Panc1 (cell line): ENCODE results near the gene ATP5MC2. TPM values are rescaled to one million over a fixed set of nuclear protein-coding genes. Genes with fewer than 3 reads are reported as not detected.
A peak's percentile ranks its signal among the peaks of the same experiment; 100 is the strongest.

ENCODE experiments used
- ATAC-seq: fragments of 200-7000 bp; cut with Tn5 transposase; 2 replicates; pipeline ENCODE4 v1.9.1; 2020; ENCODE audit warnings: mild to moderate bottlenecking, moderate library complexity
- BruUV-seq: library from RNA; stranded (reverse); fragments of 400-500 nt; replicated peaks from 2 replicates; lab custom pipeline; 2021; lab: Mats Ljungman, UMichigan
- CTCF ChIA-PET: fragments of 300-600 bp; sonication (Branson Sonifier 250); formaldehyde crosslinking; loops from one replicate; lab custom pipeline; 2022; ENCODE audit warnings: antibody characterized with exemption; lab: Charles Lee
- POLR2A ChIA-PET: fragments of 300-600 bp; sonication (Branson Sonifier 250); formaldehyde crosslinking; loops from one replicate; lab custom pipeline; 2022; ENCODE audit warnings: antibody characterized with exemption; lab: Charles Lee
- DNase-seq: peaks from one replicate; pipeline ENCODE4 v3.0.0-alpha.2; 2010; ENCODE audit warnings: low read depth, low spot score
- H3K27ac ChIP-seq: 2 replicates; pipeline ENCODE4 v1.5.1; 2011; ENCODE audit warnings: mild to moderate bottlenecking, low read length, inconsistent platforms
- H3K27me3 ChIP-seq: fragments of 200-500 bp; sonication (Bioruptor generic); 2 replicates; pipeline ENCODE4 v1.6.0; 2014; ENCODE audit warnings: low read length, inconsistent platforms; ENCODE audit not compliant: control insufficient read depth, insufficient read depth
- H3K36me3 ChIP-seq: fragments of 200-500 bp; sonication (Bioruptor generic); 2 replicates; pipeline ENCODE4 v1.5.1; 2014; ENCODE audit warnings: inconsistent platforms, mild to moderate bottlenecking, low read length, moderate library complexity; ENCODE audit not compliant: control insufficient read depth, insufficient read depth
- H3K4me1 ChIP-seq: 2 replicates; pipeline ENCODE4 v1.5.1; 2011; ENCODE audit warnings: inconsistent platforms, mild to moderate bottlenecking, low read length, moderate library complexity; ENCODE audit not compliant: control insufficient read depth, insufficient read depth
- H3K4me3 ChIP-seq, 2 experiments: 2 replicates each; pipeline ENCODE4 v1.5.1; 2011 to 2012; ENCODE audit warnings: low read depth in 2 of 2, low read length in 2 of 2, mild to moderate bottlenecking in 2 of 2, inconsistent platforms in 1 of 2, moderate library complexity in 1 of 2
- H3K9me3 ChIP-seq: fragments of 200-500 bp; sonication (Bioruptor generic); 2 replicates; pipeline ENCODE4 v1.5.1; 2014; ENCODE audit warnings: low read depth, mild to moderate bottlenecking, inconsistent platforms, low read length, moderate library complexity; ENCODE audit not compliant: control insufficient read depth, insufficient read depth
- POLR2AphosphoS5 ChIP-seq: IDR thresholded peaks from 2 replicates; pipeline ENCODE4 v1.6.1; 2012; ENCODE audit warnings: mild to moderate bottlenecking, low read depth, low read length, moderate library complexity
- SIN3A ChIP-seq: IDR thresholded peaks from 2 replicates; pipeline ENCODE4 v1.6.1; 2012; ENCODE audit warnings: low read depth, mild to moderate bottlenecking, low read length, moderate library complexity, borderline replicate concordance; ENCODE audit not compliant: insufficient read depth
- TCF7L2 ChIP-seq: IDR thresholded peaks from 2 replicates; pipeline ENCODE4 v1.6.1; 2011; ENCODE audit warnings: mild to moderate bottlenecking, low read depth, low read length, inconsistent platforms
- in situ Hi-C: cut with HindIII; loops from 2 replicates; pipeline ENCODE4 v1.10.0; 2016; ENCODE audit warnings: low sequenced_read_pairs, low pct_unique_long_range_greater_than_20kb
- intact Hi-C: fragments of 100-400 bp; cut with micrococcal nuclease; formaldehyde crosslinking; loops from one replicate; pipeline ENCODE4 v1.10.0; 2022; ENCODE audit not compliant: unreplicated experiment
- total RNA-seq: library from RNA; stranded (reverse); gene quantifications from one replicate; pipeline ENCODE4 v1.2.1, GENCODE V29; 2021; ENCODE audit not compliant: unreplicated experiment
- TF ChIP-seq, protein P1 (sequence below), 2 experiments: IDR thresholded peaks; 2 replicates each; pipeline ENCODE4 v1.6.1; 2011 to 2012; ENCODE audit warnings: low read depth in 2 of 2, control low read depth in 1 of 2, low read length in 1 of 2, mild to moderate bottlenecking in 1 of 2, moderate library complexity in 1 of 2; ENCODE audit not compliant: insufficient read depth in 1 of 2
- TF ChIP-seq, protein P2 (sequence below): fragments of 450-650 bp; IDR thresholded peaks from 2 replicates; pipeline ENCODE4 v1.5.1; 2017; ENCODE audit warnings: mild to moderate bottlenecking

ATP5MC2 gene
- total RNA-seq, 1 experiment from 2014 or later, result 290 TPM

DNA sequence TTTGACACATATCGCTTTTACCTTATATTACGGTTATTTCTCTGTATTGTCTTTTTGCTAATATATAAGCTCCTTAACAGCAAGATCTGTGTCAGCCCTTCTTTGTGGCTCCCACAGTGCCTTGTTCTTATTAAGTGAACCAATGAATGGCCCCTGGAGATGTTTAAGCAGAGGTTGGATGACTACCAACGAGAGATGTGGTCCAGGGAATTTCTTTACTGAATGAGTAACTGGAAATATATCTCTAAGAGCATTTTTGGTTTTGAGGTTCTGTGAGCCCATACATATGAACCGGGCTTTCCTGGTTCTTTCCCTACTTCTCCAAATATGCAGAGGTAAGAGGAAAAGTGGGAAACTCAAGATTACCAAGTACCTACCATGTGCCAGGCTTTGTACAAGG, 27.9 kb upstream of the ATP5MC2 start:
- in situ Hi-C loops (no loop called here), intact Hi-C loops (loop anchor here (5.0 kb wide), 1 partner anchor 514 kb away; no protein-coding TSS in a partner anchor)
- Histone ChIP-seq H3K36me3 (no peaks in the 10 kb centered on the region), H3K4me3 (no peak overlapping the region), H3K9me3 (no peaks in the 10 kb centered on the region), H3K27me3 (peaks cover 10% of the 10 kb centered on the region; the same call in 1 of the 2 replicates), H3K4me1 (no peaks in the 10 kb centered on the region), H3K27ac (no peak overlapping the region)
- DNase-seq (no peak), ATAC-seq (no peak)
- TF ChIP-seq, protein P1, sequence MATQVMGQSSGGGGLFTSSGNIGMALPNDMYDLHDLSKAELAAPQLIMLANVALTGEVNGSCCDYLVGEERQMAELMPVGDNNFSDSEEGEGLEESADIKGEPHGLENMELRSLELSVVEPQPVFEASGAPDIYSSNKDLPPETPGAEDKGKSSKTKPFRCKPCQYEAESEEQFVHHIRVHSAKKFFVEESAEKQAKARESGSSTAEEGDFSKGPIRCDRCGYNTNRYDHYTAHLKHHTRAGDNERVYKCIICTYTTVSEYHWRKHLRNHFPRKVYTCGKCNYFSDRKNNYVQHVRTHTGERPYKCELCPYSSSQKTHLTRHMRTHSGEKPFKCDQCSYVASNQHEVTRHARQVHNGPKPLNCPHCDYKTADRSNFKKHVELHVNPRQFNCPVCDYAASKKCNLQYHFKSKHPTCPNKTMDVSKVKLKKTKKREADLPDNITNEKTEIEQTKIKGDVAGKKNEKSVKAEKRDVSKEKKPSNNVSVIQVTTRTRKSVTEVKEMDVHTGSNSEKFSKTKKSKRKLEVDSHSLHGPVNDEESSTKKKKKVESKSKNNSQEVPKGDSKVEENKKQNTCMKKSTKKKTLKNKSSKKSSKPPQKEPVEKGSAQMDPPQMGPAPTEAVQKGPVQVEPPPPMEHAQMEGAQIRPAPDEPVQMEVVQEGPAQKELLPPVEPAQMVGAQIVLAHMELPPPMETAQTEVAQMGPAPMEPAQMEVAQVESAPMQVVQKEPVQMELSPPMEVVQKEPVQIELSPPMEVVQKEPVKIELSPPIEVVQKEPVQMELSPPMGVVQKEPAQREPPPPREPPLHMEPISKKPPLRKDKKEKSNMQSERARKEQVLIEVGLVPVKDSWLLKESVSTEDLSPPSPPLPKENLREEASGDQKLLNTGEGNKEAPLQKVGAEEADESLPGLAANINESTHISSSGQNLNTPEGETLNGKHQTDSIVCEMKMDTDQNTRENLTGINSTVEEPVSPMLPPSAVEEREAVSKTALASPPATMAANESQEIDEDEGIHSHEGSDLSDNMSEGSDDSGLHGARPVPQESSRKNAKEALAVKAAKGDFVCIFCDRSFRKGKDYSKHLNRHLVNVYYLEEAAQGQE (IDR thresholded peaks at IDR 0.05; ENCODE audit: insufficient read depth in 1 of 2, low read depth in 2 of 2, low read length in 1 of 2), result no peak
- TF ChIP-seq SIN3A, result no peak
- no peak for TF ChIP-seq TCF7L2
- no TSS peak for BruUV-seq
- ChIA-PET POLR2A (no interaction called here), CTCF (interaction anchor here (0.9 kb wide), 1 partner anchor 42 kb away, joined by 6 read pairs; no protein-coding TSS in a partner anchor)

- Histone ChIP-seq H3K9me3 (no peaks in the 10 kb centered on the region), H3K4me1 (no peaks in the 10 kb centered on the region), H3K27ac (no peak overlapping the region; the same call in 1 of the 2 replicates), H3K27me3 (peaks cover 10% of the 10 kb centered on the region), H3K36me3 (no peaks in the 10 kb centered on the region), H3K4me3 (no peak overlapping the region)
- TF ChIP-seq, protein P2, sequence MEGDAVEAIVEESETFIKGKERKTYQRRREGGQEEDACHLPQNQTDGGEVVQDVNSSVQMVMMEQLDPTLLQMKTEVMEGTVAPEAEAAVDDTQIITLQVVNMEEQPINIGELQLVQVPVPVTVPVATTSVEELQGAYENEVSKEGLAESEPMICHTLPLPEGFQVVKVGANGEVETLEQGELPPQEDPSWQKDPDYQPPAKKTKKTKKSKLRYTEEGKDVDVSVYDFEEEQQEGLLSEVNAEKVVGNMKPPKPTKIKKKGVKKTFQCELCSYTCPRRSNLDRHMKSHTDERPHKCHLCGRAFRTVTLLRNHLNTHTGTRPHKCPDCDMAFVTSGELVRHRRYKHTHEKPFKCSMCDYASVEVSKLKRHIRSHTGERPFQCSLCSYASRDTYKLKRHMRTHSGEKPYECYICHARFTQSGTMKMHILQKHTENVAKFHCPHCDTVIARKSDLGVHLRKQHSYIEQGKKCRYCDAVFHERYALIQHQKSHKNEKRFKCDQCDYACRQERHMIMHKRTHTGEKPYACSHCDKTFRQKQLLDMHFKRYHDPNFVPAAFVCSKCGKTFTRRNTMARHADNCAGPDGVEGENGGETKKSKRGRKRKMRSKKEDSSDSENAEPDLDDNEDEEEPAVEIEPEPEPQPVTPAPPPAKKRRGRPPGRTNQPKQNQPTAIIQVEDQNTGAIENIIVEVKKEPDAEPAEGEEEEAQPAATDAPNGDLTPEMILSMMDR, result peak; percentile 97
- no peak for TF ChIP-seq POLR2AphosphoS5
- no peak for TF ChIP-seq SIN3A
- in situ Hi-C loops, result no loop called here
- BruUV-seq, result no TSS peak
- ChIA-PET POLR2A (interaction anchor here (1.2 kb wide), 1 partner anchor 41 kb away, joined by 3 read pairs; no protein-coding TSS in a partner anchor), CTCF (interaction anchor here (0.6 to 1.6 kb wide), 4 partner anchors 43 to 490 kb away, joined by 3 to 45 read pairs (median 4); no protein-coding TSS in a partner anchor)
- peak; percentile 99 for ATAC-seq
- intact Hi-C loops, result loop anchor here (1.0 to 5.0 kb wide), 2 partner anchors 42 to 516 kb away; no protein-coding TSS in a partner anchor
- peak; percentile 61 for DNase-seq
Observed at GRCh38 chr12:53701518-53702264, 25.8 kb upstream of the ATP5MC2 start.

GRCh38 chr12:53700567-53700966, 24.7 kb upstream of the ATP5MC2 start:
- H3K4me3 ChIP-seq, result no peak overlapping the region
- intact Hi-C loops, result loop anchor here (5.0 kb wide), 1 partner anchor 517 kb away; no protein-coding TSS in a partner anchor
- in situ Hi-C loops, result no loop called here
- ChIA-PET POLR2A (no interaction called here), CTCF (interaction anchor here (0.6 to 1.6 kb wide), 3 partner anchors 46 to 50 kb away, joined by 3 to 9 read pairs (median 3); no protein-coding TSS in a partner anchor)
- H3K4me1 ChIP-seq, result peaks cover 4% of the 10 kb centered on the region; the same call in 1 of the 2 replicates
- ATAC-seq, result no peak
- no peaks in the 10 kb centered on the region for H3K36me3 ChIP-seq
- no peak overlapping the region for H3K27ac ChIP-seq
- no peak for TF ChIP-seq SIN3A
- no peak for TF ChIP-seq POLR2AphosphoS5
- TF ChIP-seq, protein P2, result no peak
- H3K27me3 ChIP-seq, result peaks cover 12% of the 10 kb centered on the region
- no peak for DNase-seq
- no peaks in the 10 kb centered on the region for H3K9me3 ChIP-seq
- no TSS peak for BruUV-seq
